Activated CD4-positive, alpha-beta T cell treated with anti-CD3 and anti-CD28 coated beads for 36 hours (primary cell): ENCODE data around the gene TRRAP. TPM values are rescaled to one million over a fixed set of nuclear protein-coding genes. Genes with fewer than 3 reads are reported as not detected.

Experiments used
- ATAC-seq: fragments of 200-7000 bp; cut with Tn5 transposase; one replicate; pipeline ENCODE4 v1.10.0; 2021; ENCODE audit warnings: mild to moderate bottlenecking, moderate library complexity
- CTCF ChIA-PET: fragments of 350-600 bp; sonication (Branson Sonifier 250); formaldehyde crosslinking; loops from one replicate; lab custom pipeline; 2021; ENCODE audit warnings: antibody characterized with exemption; lab: Charles Lee
- POLR2A ChIA-PET: fragments of 350-600 bp; sonication (Branson Sonifier 250); formaldehyde crosslinking; loops from one replicate; lab custom pipeline; 2021; ENCODE audit warnings: antibody characterized with exemption, inconsistent platforms; lab: Charles Lee
- DNase-seq: peaks from one replicate; pipeline ENCODE4 v3.0.0-alpha.2; 2020
- H3K27ac Mint-ChIP-seq: one replicate; pipeline ENCODE4 v1.8.0; 2021; ENCODE audit warnings: mixed read lengths
- H3K27me3 Mint-ChIP-seq: one replicate; pipeline ENCODE4 v1.8.0; 2021; ENCODE audit warnings: mixed read lengths
- H3K36me3 Mint-ChIP-seq: one replicate; pipeline ENCODE4 v1.8.0; 2021; ENCODE audit warnings: low read depth, mixed read lengths
- H3K4me1 Mint-ChIP-seq: one replicate; pipeline ENCODE4 v1.8.0; 2021; ENCODE audit warnings: mixed read lengths
- H3K4me3 Mint-ChIP-seq: one replicate; pipeline ENCODE4 v1.8.0; 2021; ENCODE audit warnings: mild to moderate bottlenecking, moderate library complexity, mixed read lengths
- H3K9me3 Mint-ChIP-seq: one replicate; pipeline ENCODE4 v1.8.0; 2021; ENCODE audit warnings: low read depth, mixed read lengths
- intact Hi-C, 2 experiments: fragments of 100-400 bp; cut with DNase I in 1 of 2; cut with micrococcal nuclease in 1 of 2; formaldehyde crosslinking; loops; one replicate each; pipeline versions ENCODE4 v1.14.2 to v1.15.1; 2022 to 2024; cut with DNase I, micrococcal nuclease
- total RNA-seq, 2 experiments: library from RNA; stranded (reverse); gene quantifications; one replicate each; pipeline ENCODE4 v1.2.3, GENCODE V29; 2021

Gene TRRAP
- total RNA-seq, 2 experiments from 2014 or later: 51.7 to 54.0 TPM

DNA sequence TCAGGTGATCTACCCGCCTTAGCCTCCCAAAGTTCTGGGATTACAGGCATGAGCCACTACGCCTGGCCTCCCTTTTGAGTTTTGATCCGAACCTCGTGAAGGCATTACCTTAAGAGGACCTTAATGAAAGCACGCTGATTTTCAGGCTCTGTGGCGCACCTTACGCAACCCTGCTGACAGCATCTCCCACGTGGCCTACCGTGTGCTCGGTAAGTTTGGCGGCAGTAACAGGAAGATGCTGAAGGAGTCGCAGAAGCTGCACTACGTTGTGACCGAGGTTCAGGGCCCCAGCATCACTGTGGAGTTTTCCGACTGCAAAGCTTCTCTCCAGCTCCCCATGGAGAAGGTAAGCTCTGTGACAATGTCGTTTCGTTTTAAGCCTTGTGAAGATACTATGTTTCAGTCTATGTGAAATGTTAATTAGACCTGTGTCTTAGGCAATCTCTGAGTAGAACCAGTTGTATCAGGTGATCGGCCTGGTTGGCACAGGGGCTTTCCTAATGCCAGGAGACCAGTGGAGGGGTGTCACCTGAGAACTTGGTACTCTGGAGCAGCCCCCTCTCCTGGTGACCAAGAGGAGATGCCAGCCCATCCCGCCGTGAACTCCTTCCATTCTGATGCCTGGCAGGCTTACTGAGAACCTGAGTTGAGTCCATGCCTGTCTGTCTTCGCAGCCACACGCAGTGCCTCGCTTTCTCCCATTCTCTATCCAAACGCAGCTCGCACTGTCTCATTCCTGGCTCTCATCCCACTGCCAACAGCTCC is 43.5 kb downstream of the TRRAP start:
- Mint-ChIP-seq H3K27me3 (no peaks in the 10 kb centered on the region), H3K36me3 (peaks cover 65% of the 10 kb centered on the region), H3K27ac (no peak overlapping the region), H3K4me1 (no peaks in the 10 kb centered on the region), H3K4me3 (no peak overlapping the region), H3K9me3 (no peaks in the 10 kb centered on the region)
- ChIA-PET CTCF (no interaction called here), POLR2A (no interaction called here)
- DNase-seq (no peak), ATAC-seq (no peak)
- intact Hi-C loops: no loop called here

DNA sequence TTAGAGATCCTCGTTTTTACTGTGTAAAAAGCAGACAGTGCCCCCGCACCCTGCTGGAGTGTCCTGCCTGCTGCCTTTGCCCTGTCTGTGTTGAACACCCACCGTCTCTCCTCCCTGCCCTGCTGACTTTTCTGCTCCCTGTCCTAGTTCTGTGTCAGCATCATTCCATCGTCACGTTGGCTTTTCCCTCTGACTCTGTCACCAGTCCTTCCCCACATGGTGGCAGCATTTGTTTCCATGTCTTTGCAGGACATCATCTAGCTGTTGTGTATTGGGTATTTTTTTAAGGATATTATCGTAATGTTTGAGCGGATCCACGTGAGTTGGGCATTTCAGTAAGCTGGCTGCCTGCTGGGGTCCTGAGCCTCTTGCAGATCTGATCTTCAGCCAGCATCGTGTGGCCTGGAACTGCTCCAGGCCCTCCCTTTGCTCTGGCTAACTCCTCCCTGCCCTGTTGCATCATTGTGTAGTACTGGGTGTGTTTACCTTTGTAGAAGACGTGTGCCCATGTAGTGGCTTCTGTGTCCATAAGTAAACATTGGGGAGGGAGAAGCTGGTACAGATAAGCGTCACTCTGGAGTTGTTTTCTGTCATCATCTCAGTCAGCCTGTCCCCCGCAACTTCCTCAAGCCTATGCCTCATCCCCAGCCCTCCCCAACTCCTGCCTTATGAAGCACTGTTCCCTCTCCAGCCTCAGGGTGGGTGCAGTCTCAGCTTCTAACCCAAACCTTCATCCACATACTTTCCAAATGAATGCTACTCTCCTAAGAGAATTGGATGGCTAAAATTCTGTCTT is 44.3 kb downstream of the TRRAP start:
- DNase-seq (no peak), ATAC-seq (no peak)
- Mint-ChIP-seq H3K4me3 (no peak overlapping the region), H3K9me3 (no peaks in the 10 kb centered on the region), H3K36me3 (peaks cover 65% of the 10 kb centered on the region), H3K27me3 (no peaks in the 10 kb centered on the region), H3K4me1 (no peaks in the 10 kb centered on the region), H3K27ac (no peak overlapping the region)
- ChIA-PET POLR2A (interaction anchor here (0.6 kb wide), 2 partner anchors 10 to 14 kb away, joined by 3 read pairs; no protein-coding TSS in a partner anchor), CTCF (interaction anchor here (0.6 kb wide), 1 partner anchor 39 kb away, joined by 4 read pairs; no protein-coding TSS in a partner anchor)
- intact Hi-C loops: no loop called here

DNA sequence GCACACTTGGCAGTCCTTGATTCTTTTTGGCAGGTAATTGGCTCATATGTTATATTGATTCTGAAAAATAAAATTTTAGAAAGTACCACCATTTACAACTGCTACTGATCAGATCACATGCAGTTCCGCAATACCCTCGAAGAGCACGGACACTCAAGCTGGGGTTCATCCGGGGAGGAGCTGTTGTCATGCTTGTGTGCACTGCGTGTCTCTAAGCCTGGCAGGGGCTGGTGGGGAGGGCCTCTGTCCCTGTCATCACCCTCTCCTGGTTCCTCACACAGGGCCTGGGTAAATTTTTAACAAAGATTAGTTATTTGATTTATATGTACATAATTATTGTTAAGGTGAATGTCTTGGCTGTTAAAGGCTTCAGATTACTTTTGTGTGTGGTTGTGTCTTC is 45.2 kb downstream of the TRRAP start:
- no peaks in the 10 kb centered on the region for H3K4me1 Mint-ChIP-seq
- POLR2A ChIA-PET: interaction anchor here (0.6 kb wide), 1 partner anchor 9 kb away, joined by 3 read pairs; no protein-coding TSS in a partner anchor
- CTCF ChIA-PET: no interaction called here
- DNase-seq (no peak), ATAC-seq (no peak)
- H3K4me3 Mint-ChIP-seq: no peak overlapping the region
- H3K36me3 Mint-ChIP-seq: peaks cover 69% of the 10 kb centered on the region
- intact Hi-C loops: no loop called here
- H3K27ac Mint-ChIP-seq: no peak overlapping the region
- H3K9me3 Mint-ChIP-seq: no peaks in the 10 kb centered on the region
- H3K27me3 Mint-ChIP-seq: no peaks in the 10 kb centered on the region

DNA sequence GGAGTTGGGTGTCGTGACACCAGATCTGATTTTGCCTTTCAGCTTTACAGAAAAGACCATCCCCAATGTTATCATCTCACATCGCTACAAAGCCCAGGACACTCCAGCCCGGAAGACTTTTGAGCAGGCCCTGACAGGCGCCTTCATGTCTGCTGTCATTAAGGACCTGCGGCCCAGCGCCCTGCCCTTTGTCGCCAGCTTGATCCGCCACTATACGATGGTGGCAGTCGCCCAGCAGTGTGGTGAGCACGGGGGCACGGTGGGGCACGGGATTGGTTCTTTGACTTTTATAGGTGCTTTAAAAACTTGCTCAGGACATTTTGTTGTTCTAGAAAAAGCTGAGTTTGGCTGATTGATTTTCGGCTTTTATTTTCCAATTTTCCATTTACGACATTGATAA is 48.8 kb downstream of the TRRAP start:
- H3K4me1 Mint-ChIP-seq: peaks cover 15% of the 10 kb centered on the region
- POLR2A ChIA-PET: no interaction called here
- H3K4me3 Mint-ChIP-seq: no peak overlapping the region
- H3K9me3 Mint-ChIP-seq: no peaks in the 10 kb centered on the region
- peaks cover 65% of the 10 kb centered on the region for H3K36me3 Mint-ChIP-seq
- intact Hi-C loops: no loop called here
- H3K27me3 Mint-ChIP-seq: no peaks in the 10 kb centered on the region
- ATAC-seq (no peak), DNase-seq (no peak)
- no peak overlapping the region for H3K27ac Mint-ChIP-seq
- CTCF ChIA-PET: no interaction called here

DNA sequence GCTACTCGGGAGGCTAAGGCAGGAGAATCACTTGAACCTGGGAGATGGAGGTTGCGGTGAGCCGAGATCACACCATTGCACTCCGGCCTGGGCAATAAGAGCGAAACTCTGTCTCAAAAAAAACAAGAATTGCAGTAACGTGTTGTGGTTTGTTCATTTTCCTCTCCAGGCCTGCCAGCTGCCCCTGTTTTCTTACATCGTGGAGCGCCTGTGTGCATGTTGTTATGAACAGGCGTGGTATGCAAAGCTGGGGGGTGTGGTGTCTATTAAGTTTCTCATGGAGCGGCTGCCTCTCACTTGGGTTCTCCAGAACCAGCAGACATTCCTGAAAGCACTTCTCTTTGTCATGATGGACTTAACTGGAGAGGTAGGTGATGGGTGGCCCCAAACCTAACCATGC is 52.1 kb downstream of the TRRAP start:
- Mint-ChIP-seq H3K27me3 (no peaks in the 10 kb centered on the region), H3K4me3 (no peak overlapping the region), H3K36me3 (peaks cover 62% of the 10 kb centered on the region), H3K27ac (peak overlapping the region; percentile 67), H3K9me3 (no peaks in the 10 kb centered on the region), H3K4me1 (peaks cover 15% of the 10 kb centered on the region)
- ChIA-PET CTCF (interaction anchor here (1.2 kb wide), 1 partner anchor 27 kb away, joined by 3 read pairs; no protein-coding TSS in a partner anchor), POLR2A (interaction anchor here (0.7 kb wide), 1 partner anchor 13 kb away, joined by 3 read pairs; no protein-coding TSS in a partner anchor)
- intact Hi-C loops: no loop called here
- peak; percentile 45 for ATAC-seq
- DNase-seq: peak; percentile 16

DNA sequence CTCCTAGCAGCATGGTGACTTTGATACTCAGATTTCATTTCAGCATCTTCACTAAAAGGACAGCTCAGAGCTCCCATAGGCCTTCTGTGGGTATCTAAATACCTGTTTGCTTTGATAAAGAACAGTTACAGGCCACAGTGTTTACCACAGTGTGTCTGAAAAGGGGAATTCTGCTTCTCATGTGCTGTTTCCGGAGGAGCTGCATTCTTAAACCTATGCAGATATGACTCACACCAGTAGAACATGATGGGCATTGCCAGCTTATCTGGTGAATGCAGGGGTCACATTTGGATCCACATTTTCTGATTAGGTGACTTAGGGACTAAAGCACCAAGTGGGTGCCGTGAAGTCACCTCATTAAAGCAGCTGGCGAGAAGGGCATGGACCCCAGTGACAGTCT is 52.6 kb downstream of the TRRAP start:
- intact Hi-C loops: no loop called here
- ChIA-PET CTCF (no interaction called here), POLR2A (interaction anchor here (0.6 to 0.7 kb wide), 2 partner anchors 14 to 433 kb away, joined by 3 to 5 read pairs; no protein-coding TSS in a partner anchor)
- ATAC-seq (peak; percentile 94), DNase-seq (peak; percentile 29)
- peak overlapping the region; percentile 24 for H3K4me3 Mint-ChIP-seq
- H3K4me1 Mint-ChIP-seq: peaks cover 15% of the 10 kb centered on the region
- H3K36me3 Mint-ChIP-seq: peaks cover 63% of the 10 kb centered on the region
- no peaks in the 10 kb centered on the region for H3K9me3 Mint-ChIP-seq
- peak overlapping the region; percentile 67 for H3K27ac Mint-ChIP-seq
- no peaks in the 10 kb centered on the region for H3K27me3 Mint-ChIP-seq

DNA sequence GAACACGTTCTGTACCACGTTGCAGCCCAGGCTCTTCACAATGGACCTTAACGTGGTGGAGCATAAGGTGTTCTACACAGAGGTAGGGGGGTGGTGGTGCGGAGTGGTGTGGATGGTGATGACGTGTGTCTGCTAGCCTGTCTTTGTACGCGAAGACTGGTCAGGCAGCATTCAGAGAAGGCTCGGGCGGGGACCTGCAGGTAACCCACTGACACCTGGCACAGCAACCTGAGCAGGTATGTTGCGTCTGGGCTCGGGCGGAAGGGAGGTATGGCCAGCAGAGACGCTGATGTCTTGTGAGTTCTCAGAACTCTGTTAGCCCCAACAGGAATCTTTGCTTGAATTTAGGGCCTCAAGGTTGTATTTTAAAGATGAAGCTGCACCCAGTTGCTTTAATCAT is 55.0 kb downstream of the TRRAP start:
- no peaks in the 10 kb centered on the region for H3K9me3 Mint-ChIP-seq
- peaks cover 15% of the 10 kb centered on the region for H3K4me1 Mint-ChIP-seq
- H3K27ac Mint-ChIP-seq: no peak overlapping the region
- no peak for DNase-seq
- intact Hi-C loops: no loop called here
- ATAC-seq: no peak
- H3K27me3 Mint-ChIP-seq: no peaks in the 10 kb centered on the region
- ChIA-PET CTCF (no interaction called here), POLR2A (no interaction called here)
- peaks cover 56% of the 10 kb centered on the region for H3K36me3 Mint-ChIP-seq
- H3K4me3 Mint-ChIP-seq: no peak overlapping the region

DNA sequence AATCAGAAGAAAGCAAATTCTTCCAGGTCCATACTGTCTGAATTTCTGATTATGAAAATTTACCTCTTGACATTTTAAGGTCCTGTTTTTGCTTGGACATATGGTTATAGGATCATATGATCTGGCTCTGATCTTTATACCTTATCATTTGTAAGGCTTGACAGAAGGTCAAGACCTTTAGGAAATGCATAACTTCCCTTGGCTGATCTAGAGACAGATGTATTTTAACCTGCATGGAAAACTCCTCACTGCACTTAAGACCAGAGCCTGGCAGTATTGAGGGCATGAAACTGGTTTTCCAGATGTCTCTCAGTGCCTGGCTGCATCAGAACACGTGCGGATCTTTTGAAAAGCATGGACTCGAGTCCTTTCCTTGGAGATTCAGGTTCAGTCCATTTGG is 55.9 kb downstream of the TRRAP start:
- Mint-ChIP-seq H3K9me3 (no peaks in the 10 kb centered on the region), H3K4me3 (no peak overlapping the region), H3K36me3 (peaks cover 57% of the 10 kb centered on the region), H3K27ac (no peak overlapping the region), H3K4me1 (peaks cover 15% of the 10 kb centered on the region), H3K27me3 (no peaks in the 10 kb centered on the region)
- CTCF ChIA-PET: no interaction called here
- ATAC-seq: no peak
- intact Hi-C loops: no loop called here
- no peak for DNase-seq
- POLR2A ChIA-PET: no interaction called here

DNA sequence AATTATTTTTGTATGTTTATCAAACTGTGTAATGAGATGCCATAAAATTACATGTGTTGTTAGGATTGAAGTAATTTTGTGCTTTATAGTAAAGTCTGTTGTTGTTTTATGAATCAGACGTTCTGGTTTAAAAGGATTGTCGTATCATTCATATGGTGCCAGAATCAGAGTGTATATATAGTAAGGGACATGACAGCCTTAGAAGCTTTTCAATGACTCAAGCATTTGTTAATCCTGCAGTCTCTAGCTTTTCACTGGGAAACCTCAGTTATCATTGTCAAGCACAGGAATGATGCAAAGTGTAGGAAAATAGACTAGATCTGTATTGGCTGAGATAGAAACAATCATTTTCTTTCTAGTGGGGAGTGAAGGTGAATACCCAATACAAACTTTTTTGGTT is 57.5 kb downstream of the TRRAP start:
- no peak for DNase-seq
- Mint-ChIP-seq H3K27ac (no peak overlapping the region), H3K4me3 (no peak overlapping the region), H3K4me1 (peaks cover 6% of the 10 kb centered on the region), H3K27me3 (no peaks in the 10 kb centered on the region), H3K9me3 (no peaks in the 10 kb centered on the region), H3K36me3 (peaks cover 57% of the 10 kb centered on the region)
- intact Hi-C loops: no loop called here
- ChIA-PET POLR2A (no interaction called here), CTCF (interaction anchor here (0.7 to 1.0 kb wide), 2 partner anchors 9 to 27 kb away, joined by 3 read pairs; no protein-coding TSS in a partner anchor)
- ATAC-seq: no peak

DNA sequence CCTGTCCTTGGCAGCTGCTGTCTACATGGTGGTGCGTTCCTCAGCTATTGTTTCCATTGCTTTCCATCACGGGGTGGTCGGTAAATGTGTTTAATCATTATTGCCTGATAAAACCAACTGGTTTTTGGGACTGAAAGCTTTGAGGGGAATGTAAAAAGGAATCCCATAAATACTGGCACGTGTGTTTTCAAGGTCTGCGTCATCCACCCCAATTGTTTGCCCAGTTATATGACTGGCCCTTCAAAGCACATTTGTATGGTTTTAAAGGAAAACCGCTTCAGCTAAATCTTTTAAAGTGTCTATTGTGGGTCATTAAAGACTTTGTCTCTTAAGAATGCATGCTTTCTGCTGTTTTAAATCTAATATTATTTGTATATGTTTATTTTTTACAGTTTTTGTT is 65.0 kb downstream of the TRRAP start:
- no peaks in the 10 kb centered on the region for H3K9me3 Mint-ChIP-seq
- H3K4me1 Mint-ChIP-seq: no peaks in the 10 kb centered on the region
- intact Hi-C loops: no loop called here
- CTCF ChIA-PET: interaction anchor here (1.3 kb wide), 1 partner anchor 31 kb away, joined by 4 read pairs; no protein-coding TSS in a partner anchor
- H3K27ac Mint-ChIP-seq: no peak overlapping the region
- no peak for ATAC-seq
- no peak for DNase-seq
- H3K27me3 Mint-ChIP-seq: no peaks in the 10 kb centered on the region
- POLR2A ChIA-PET: no interaction called here
- peaks cover 59% of the 10 kb centered on the region for H3K36me3 Mint-ChIP-seq
- H3K4me3 Mint-ChIP-seq: no peak overlapping the region

DNA sequence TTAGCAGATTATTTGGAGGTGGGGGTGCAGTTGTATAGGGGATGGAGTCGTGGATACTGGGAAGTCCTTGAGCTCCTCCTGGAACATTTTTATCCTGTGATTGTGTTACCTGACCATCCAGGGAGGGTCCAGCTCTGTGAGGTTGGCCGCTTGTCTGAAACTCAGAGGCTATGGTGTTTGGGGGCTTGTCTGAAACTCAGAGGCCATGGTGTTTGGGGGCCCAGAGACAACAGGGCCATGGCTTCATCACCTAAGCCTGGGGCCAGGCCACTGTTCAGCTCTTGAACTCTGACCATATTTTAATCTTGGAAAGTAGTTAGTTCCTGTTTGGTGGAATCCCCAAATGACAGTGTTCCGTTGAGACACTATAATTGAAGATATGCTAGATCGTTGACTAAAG is 66.1 kb downstream of the TRRAP start:
- ATAC-seq: no peak
- Mint-ChIP-seq H3K36me3 (peaks cover 60% of the 10 kb centered on the region), H3K27ac (no peak overlapping the region), H3K27me3 (no peaks in the 10 kb centered on the region), H3K9me3 (no peaks in the 10 kb centered on the region), H3K4me3 (no peak overlapping the region), H3K4me1 (no peaks in the 10 kb centered on the region)
- no peak for DNase-seq
- intact Hi-C loops: no loop called here
- ChIA-PET CTCF (interaction anchor here (1.5 kb wide), 1 partner anchor 8 kb away, joined by 3 read pairs; no protein-coding TSS in a partner anchor), POLR2A (no interaction called here)
